ENCODE results near the gene KDM6A. TPM values are rescaled to one million over a fixed set of nuclear protein-coding genes. Genes with fewer than 3 reads are reported as not detected.
"Not testable (repeated sequence)": the region's sequence is repeated elsewhere in the genome, so short reads cannot be mapped to it uniquely, and the experiment has no call there.

KDM6A gene
- polyA plus RNA-seq, 1 experiment, result 9.9 TPM

GRCh38 chrX:44884944-44885343 lies 12.0 kb downstream of the KDM6A start:
- POLR2A ChIA-PET, result no interaction called here
- DNase-seq (ENCODE audit: low read depth, low spot score), result no peak
- Histone ChIP-seq H3K9me3 (ENCODE audit: control insufficient read depth, insufficient read depth, low read length) (no peaks in the 10 kb centered on the region), H3K27me3 (ENCODE audit: control insufficient read depth, insufficient read depth, low read length) (no peaks in the 10 kb centered on the region), H3K27ac (ENCODE audit: low read depth, low read length) (no peak overlapping the region), H3K4me3 (ENCODE audit: low read depth, low read length) (no peak overlapping the region)
- no peak for TF ChIP-seq CTCF (IDR thresholded peaks at IDR 0.05; ENCODE audit: low read depth, low read length)
- CTCF ChIA-PET, result no interaction called here

GRCh38 chrX:44889824-44890223 lies 16.8 kb downstream of the KDM6A start:
- no peaks in the 10 kb centered on the region; the same call in 1 of the 2 replicates for H3K9me3 ChIP-seq (ENCODE audit: control insufficient read depth, insufficient read depth, low read length)
- TF ChIP-seq CTCF (IDR thresholded peaks at IDR 0.05; ENCODE audit: low read depth, low read length), result no peak
- no peaks in the 10 kb centered on the region for H3K27me3 ChIP-seq (ENCODE audit: control insufficient read depth, insufficient read depth, low read length)
- no peak overlapping the region for H3K27ac ChIP-seq (ENCODE audit: low read depth, low read length)
- DNase-seq (ENCODE audit: low read depth, low spot score), result no peak
- ChIA-PET POLR2A (no interaction called here), CTCF (no interaction called here)
- H3K4me3 ChIP-seq (ENCODE audit: low read depth, low read length), result no peak overlapping the region

GRCh38 chrX:44890247-44890646 lies 17.3 kb downstream of the KDM6A start:
- no peak overlapping the region for H3K27ac ChIP-seq (ENCODE audit: low read depth, low read length)
- no peak for DNase-seq (ENCODE audit: low read depth, low spot score)
- H3K9me3 ChIP-seq (ENCODE audit: control insufficient read depth, insufficient read depth, low read length), result no peaks in the 10 kb centered on the region; the same call in 1 of the 2 replicates
- TF ChIP-seq CTCF (IDR thresholded peaks at IDR 0.05; ENCODE audit: low read depth, low read length), result no peak
- H3K27me3 ChIP-seq (ENCODE audit: control insufficient read depth, insufficient read depth, low read length), result no peaks in the 10 kb centered on the region
- ChIA-PET POLR2A (no interaction called here), CTCF (no interaction called here)
- H3K4me3 ChIP-seq (ENCODE audit: low read depth, low read length), result no peak overlapping the region

GRCh38 chrX:44890687-44891086 lies 17.7 kb downstream of the KDM6A start:
- H3K27ac ChIP-seq (ENCODE audit: low read depth, low read length); DNase-seq (ENCODE audit: low read depth, low spot score); H3K27me3 ChIP-seq (ENCODE audit: control insufficient read depth, insufficient read depth, low read length); H3K9me3 ChIP-seq (ENCODE audit: control insufficient read depth, insufficient read depth, low read length); H3K4me3 ChIP-seq (ENCODE audit: low read depth, low read length); POLR2A ChIA-PET; CTCF ChIA-PET: not testable (repeated sequence)

- H3K27me3 ChIP-seq (ENCODE audit: control insufficient read depth, insufficient read depth, low read length), result no peaks in the 10 kb centered on the region
- CTCF ChIA-PET, result no interaction called here
- POLR2A ChIA-PET, result no interaction called here
- TF ChIP-seq CTCF (IDR thresholded peaks at IDR 0.05; ENCODE audit: low read depth, low read length), result no peak
- no peak overlapping the region for H3K4me3 ChIP-seq (ENCODE audit: low read depth, low read length)
- H3K9me3 ChIP-seq (ENCODE audit: control insufficient read depth, insufficient read depth, low read length), result no peaks in the 10 kb centered on the region; the same call in 1 of the 2 replicates
- H3K27ac ChIP-seq (ENCODE audit: low read depth, low read length), result no peak overlapping the region
- no peak for DNase-seq (ENCODE audit: low read depth, low spot score)
Measured at GRCh38 chrX:44891642-44892041, 18.7 kb downstream of the KDM6A start.

- ChIA-PET POLR2A (no interaction called here), CTCF (interaction anchor here (0.6 kb wide), 1 partner anchor 55 kb away, joined by 3 read pairs; no protein-coding TSS in a partner anchor)
- no peak for DNase-seq (ENCODE audit: low read depth, low spot score)
Measured at GRCh38 chrX:44896876-44897186, 23.8 kb downstream of the KDM6A start.

More at GRCh38 chrX:44896876-44897186, 23.8 kb downstream of the KDM6A start:
- TF ChIP-seq CTCF (IDR thresholded peaks at IDR 0.05; ENCODE audit: low read depth, low read length), result no peak
- H3K27me3 ChIP-seq (ENCODE audit: control insufficient read depth, insufficient read depth, low read length), result no peaks in the 10 kb centered on the region
- H3K4me3 ChIP-seq (ENCODE audit: low read depth, low read length), result no peak overlapping the region
- H3K27ac ChIP-seq (ENCODE audit: low read depth, low read length), result no peak overlapping the region
- H3K9me3 ChIP-seq (ENCODE audit: control insufficient read depth, insufficient read depth, low read length), result peaks cover under 1% of the 10 kb centered on the region
